Measurements from ENCODE around the gene GSTM2. TPM values are rescaled to one million over a fixed set of nuclear protein-coding genes. Genes with fewer than 3 reads are reported as not detected.

Gene GSTM2
- total and polyA plus RNA-seq, 11 donors = 20.5 to 101 (median 62.3) TPM

DNA sequence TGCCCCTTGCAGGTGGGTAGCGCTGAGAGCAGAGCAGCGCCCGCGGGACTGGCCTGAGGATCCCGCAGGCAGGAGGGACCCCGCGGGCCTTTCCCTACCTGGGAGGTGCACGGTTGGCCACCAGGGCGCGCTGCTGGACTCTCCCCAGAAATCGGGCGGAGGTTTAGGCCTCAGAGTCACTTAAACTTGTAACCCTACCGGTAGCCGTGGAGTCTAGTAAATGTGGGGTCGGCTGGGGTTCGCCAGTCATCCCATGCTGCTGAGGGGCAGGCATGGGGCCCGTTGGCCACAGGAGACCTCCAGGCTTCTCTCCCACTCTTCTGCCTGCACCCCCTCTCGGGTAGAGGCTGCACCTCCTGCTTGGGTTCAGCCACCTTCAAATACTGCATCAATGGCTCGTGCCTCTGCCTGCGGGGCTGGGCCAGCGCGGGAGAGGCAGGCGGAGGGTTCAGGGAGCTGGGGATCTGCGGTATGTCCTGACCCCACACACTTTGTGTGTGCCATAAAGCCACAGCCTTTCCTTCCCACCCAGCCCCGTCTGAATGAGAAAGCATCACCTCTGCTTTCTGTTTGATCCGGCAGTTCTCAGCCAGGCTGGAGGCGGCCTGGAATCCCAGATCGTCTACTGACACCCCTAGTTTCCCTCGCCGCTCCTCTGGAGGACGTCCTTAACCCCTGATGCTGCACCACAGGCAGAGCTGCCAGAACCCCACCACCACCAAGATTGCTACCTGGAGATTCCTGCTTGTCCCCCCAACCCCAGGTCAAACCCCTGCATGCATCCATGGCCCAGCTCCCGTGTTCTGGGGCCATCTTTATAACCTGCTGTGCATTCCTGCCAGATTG is 24.2 kb upstream of the GSTM2 start:
- DNase-seq (peak; percentile 78 to 93 (median 85)), ATAC-seq (peak; percentile 84 to 93 (median 88))
- intact Hi-C loops (cut with DNase I) = loop anchor here (1.0 to 10.0 kb wide), 8 partner anchors 44 to 344 kb away; partner anchors contain the start of genes AHCYL1 (in 8 of the 10), GNAI3 (in 5 of the 10) and GSTM1 (in 3 of the 10)
- TF ChIP-seq POLR2A (IDR thresholded peaks at IDR 0.05) (no peak), CTCF (IDR thresholded peaks at IDR 0.05) (peak; percentile 75 to 92 (median 84))
- Histone ChIP-seq H3K9me3 (peaks cover 0 to 5% (median 0%) of the 10 kb centered on the region in 12 donors), H3K4me3 (no peak overlapping the region), H3K4me1 (peaks cover 0 to 12% (median 7%) of the 10 kb centered on the region in 12 donors), H3K36me3 (no peaks in the 10 kb centered on the region), H3K27ac (peak overlapping the region in 1 of 12 donors; percentile 25), H3K27me3 (no peaks in the 10 kb centered on the region)
- WGBS, 4 donors = 37 to 48% (median 40%) methylated on average over 24 to 32 of the region's 32 CpGs

- Histone ChIP-seq H3K4me1 (peaks cover 0 to 12% (median 7%) of the 10 kb centered on the region in 12 donors), H3K36me3 (no peaks in the 10 kb centered on the region), H3K4me3 (no peak overlapping the region), H3K27me3 (no peaks in the 10 kb centered on the region), H3K27ac (no peak overlapping the region), H3K9me3 (peaks cover 0 to 5% (median 0%) of the 10 kb centered on the region in 12 donors)
- TF ChIP-seq CTCF (IDR thresholded peaks at IDR 0.05) = no peak
- no peak for TF ChIP-seq POLR2A (IDR thresholded peaks at IDR 0.05)
- DNase-seq = no peak
- intact Hi-C loops (cut with DNase I) = loop anchor here (5.0 to 10.0 kb wide), 6 partner anchors 43 to 343 kb away; partner anchors contain the start of genes AHCYL1 (in 8 of the 10), GNAI3 (in 5 of the 10) and GSTM1 (in 3 of the 10)
- WGBS, 4 donors = 63% methylated on average over 10 of the region's 10 CpGs; no CpG with 5 or more reads in 2 of the 4 donors
- no peak for ATAC-seq
Measured at GRCh38 chr1:109644670-109645069, 23.2 kb upstream of the GSTM2 start.

DNA sequence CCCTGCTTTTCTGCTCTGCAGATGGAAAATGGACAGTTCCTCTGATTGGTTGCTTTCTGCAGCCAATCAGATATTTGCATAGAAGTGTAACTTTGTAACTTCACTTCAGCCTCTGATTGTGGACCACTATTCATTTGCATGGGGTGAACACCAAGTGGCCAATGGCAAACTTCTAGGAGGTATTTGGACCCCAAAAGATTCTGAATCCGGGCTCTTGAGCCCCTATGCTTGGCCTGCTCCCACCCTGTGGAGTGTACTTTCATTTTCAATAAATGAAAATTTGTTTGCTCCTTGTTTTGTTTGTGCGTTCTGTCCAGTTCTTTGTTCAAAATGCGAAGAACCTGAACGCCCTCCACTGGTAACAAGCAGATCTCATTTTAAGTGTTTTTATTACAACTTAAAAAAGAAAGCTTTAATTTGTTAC is 18.4 kb upstream of the GSTM2 start:
- whole genome bisulfite sequencing, 4 donors = 59 to 75% (median 68%) methylated on average over 4 of the region's 4 CpGs
- peak overlapping the region in 7 of 12 donors; percentile 24 to 57 (median 36) for H3K4me3 ChIP-seq

More for the DNA sequence above, 18.4 kb upstream of the GSTM2 start:
- peaks cover 0 to 5% (median 0%) of the 10 kb centered on the region in 12 donors for H3K9me3 ChIP-seq
- H3K4me1 ChIP-seq = peaks cover 0 to 3% (median 0%) of the 10 kb centered on the region in 12 donors
- no peak for TF ChIP-seq POLR2A (IDR thresholded peaks at IDR 0.05)
- TF ChIP-seq CTCF (IDR thresholded peaks at IDR 0.05) = peak in 8 of 12 donors; percentile 10 to 47 (median 30)
- H3K27me3 ChIP-seq = no peaks in the 10 kb centered on the region
- DNase-seq = no peak
- no peak overlapping the region for H3K27ac ChIP-seq
- H3K36me3 ChIP-seq = no peaks in the 10 kb centered on the region
- intact Hi-C loops (cut with DNase I) = loop anchor here in 3 of 10 donors (10.0 kb wide), 1 partner anchor 335 kb away; the partner anchor contains the start of gene AHCYL1 (in 3 of the 3)
- ATAC-seq = peak in 1 of 4 donors; percentile 26

All from heart left ventricle (tissue), 16 donors.